Colonic mucosa (tissue), 4 donors: ENCODE data around the gene NRM. TPM values are rescaled to one million over a fixed set of nuclear protein-coding genes. Genes with fewer than 3 reads are reported as not detected.

ENCODE experiments used
- DNase-seq: peaks from one replicate; pipeline ENCODE4 v3.0.0-alpha.2; 2020
- H3K27ac ChIP-seq: fragments of 200-600 bp; one replicate; pipeline ENCODE4 v1.8.0; 2021
- H3K27me3 ChIP-seq: fragments of 200-600 bp; one replicate; pipeline ENCODE4 v1.8.0; 2021
- H3K36me3 ChIP-seq: fragments of 200-600 bp; one replicate; pipeline ENCODE4 v1.8.0; 2021
- H3K4me1 ChIP-seq: fragments of 200-600 bp; one replicate; pipeline ENCODE4 v1.8.0; 2021; ENCODE audit warnings: mild to moderate bottlenecking
- H3K4me3 ChIP-seq: fragments of 200-600 bp; one replicate; pipeline ENCODE4 v1.8.0; 2021
- H3K9ac ChIP-seq, 2 donors: one replicate each; pipeline ENCODE4 v1.7.0; 2013; ENCODE audit warnings: control low read depth in 2 of 2, low read depth in 2 of 2, low read length in 2 of 2
- H3K9me3 ChIP-seq: fragments of 200-600 bp; one replicate; pipeline ENCODE4 v1.8.0; 2021
- CTCF ChIP-seq: fragments of 200-600 bp; IDR thresholded peaks from one replicate; pipeline ENCODE4 v1.8.0; 2022; ENCODE audit warnings: antibody characterized with exemption, mild to moderate bottlenecking
- intact Hi-C: fragments of 100-400 bp; cut with DNase I; formaldehyde crosslinking; loops from one replicate; pipeline ENCODE4 v1.14.1; 2022
- total RNA-seq, 2 donors: library from RNA; stranded (reverse); fragmentation: NEBNext Ultra II Directional in 1 of 2; extraction: Animal tissue kit (Norgen Biotek cat#: 25700) in 1 of 2; gene quantifications; one replicate each; pipeline ENCODE4 v1.2.1, GENCODE V29; 2021
- donor health status: healthy.
- donor health status: DM: no; HTN: no; CAD: no.
- donor health status: DM: no; HTN: no; CAD: no.

NRM gene
- total RNA-seq, 2 donors from 2014 or later: 7.4 to 19.2 TPM

GRCh38 chr6:30691208-30691847 is 544 bp upstream of the NRM start:
- DNase-seq: no peak
- H3K4me1 ChIP-seq: peaks cover 11% of the 10 kb centered on the region
- H3K36me3 ChIP-seq: no peaks in the 10 kb centered on the region
- H3K9me3 ChIP-seq: no peaks in the 10 kb centered on the region
- TF ChIP-seq CTCF: no peak
- H3K9ac ChIP-seq: peak overlapping the region; percentile 44 to 56
- peak overlapping the region; percentile 59 for H3K4me3 ChIP-seq
- peak overlapping the region; percentile 79 for H3K27ac ChIP-seq
- intact Hi-C loops: loop anchor here (2.0 kb wide), 1 partner anchor 25 kb away; the partner anchor contains the start of gene MDC1
- no peaks in the 10 kb centered on the region for H3K27me3 ChIP-seq

GRCh38 chr6:30689985-30690384 is 799 bp downstream of the NRM start:
- peaks cover 11% of the 10 kb centered on the region for H3K4me1 ChIP-seq

GRCh38 chr6:30689022-30689865 is 1.5 kb downstream of the NRM start:
- Histone ChIP-seq H3K27me3 (no peaks in the 10 kb centered on the region), H3K4me3 (no peak overlapping the region), H3K36me3 (no peaks in the 10 kb centered on the region), H3K27ac (peak overlapping the region; percentile 84), H3K9ac (peak overlapping the region in 1 of 2 donors; percentile 45), H3K4me1 (peaks cover 11% of the 10 kb centered on the region), H3K9me3 (no peaks in the 10 kb centered on the region)
- intact Hi-C loops: no loop called here
- TF ChIP-seq CTCF: no peak
- no peak for DNase-seq

More at GRCh38 chr6:30689985-30690384, 799 bp downstream of the NRM start:
- peak overlapping the region; percentile 44 to 56 for H3K9ac ChIP-seq
- no peaks in the 10 kb centered on the region for H3K36me3 ChIP-seq
- intact Hi-C loops: loop anchor here (2.0 kb wide), 1 partner anchor 27 kb away; the partner anchor contains the start of gene MDC1
- no peaks in the 10 kb centered on the region for H3K27me3 ChIP-seq
- DNase-seq: no peak
- TF ChIP-seq CTCF: no peak
- no peaks in the 10 kb centered on the region for H3K9me3 ChIP-seq
- peak overlapping the region; percentile 79 for H3K27ac ChIP-seq
- H3K4me3 ChIP-seq: peak overlapping the region; percentile 59

- no peak for TF ChIP-seq CTCF
- Histone ChIP-seq H3K36me3 (no peaks in the 10 kb centered on the region), H3K27ac (peak overlapping the region; percentile 84), H3K9ac (peak overlapping the region; percentile 1 to 92), H3K4me1 (peaks cover 11% of the 10 kb centered on the region), H3K27me3 (no peaks in the 10 kb centered on the region), H3K9me3 (no peaks in the 10 kb centered on the region), H3K4me3 (no peak overlapping the region)
- intact Hi-C loops: no loop called here
- DNase-seq: no peak
Measured at GRCh38 chr6:30688569-30688968, 2.2 kb downstream of the NRM start.

GRCh38 chr6:30687659-30688431 is 2.9 kb downstream of the NRM start:
- Histone ChIP-seq H3K4me1 (peaks cover 11% of the 10 kb centered on the region), H3K27me3 (no peaks in the 10 kb centered on the region), H3K9ac (peak overlapping the region; percentile 91 to 92), H3K9me3 (no peaks in the 10 kb centered on the region), H3K4me3 (peak overlapping the region; percentile 53), H3K36me3 (no peaks in the 10 kb centered on the region), H3K27ac (peak overlapping the region; percentile 84)
- peak; percentile 45 for DNase-seq
- TF ChIP-seq CTCF: no peak
- intact Hi-C loops: no loop called here
